H54 (cell line): ENCODE data around the gene NLRP2B.
"Not testable (repeated sequence)": the region's sequence is repeated elsewhere in the genome, so short reads cannot be mapped to it uniquely, and the experiment has no call there.

ENCODE experiments used
- DNase-seq: peaks from one replicate; pipeline ENCODE4 v3.0.0; 2011; ENCODE audit warnings: low spot score, mixed read lengths; ENCODE audit not compliant: insufficient read length
- FAIRE-seq: peaks from 3 replicates; lab custom pipeline; 2011; peaks lifted over from hg19 to GRCh38; lab: Jason Lieb, UNC
- POLR2A ChIP-seq: IDR thresholded peaks from 2 replicates; pipeline ENCODE4 v1.6.1; 2011; ENCODE audit warnings: low read depth, mild to moderate bottlenecking, low read length

Gene NLRP2B

DNA sequence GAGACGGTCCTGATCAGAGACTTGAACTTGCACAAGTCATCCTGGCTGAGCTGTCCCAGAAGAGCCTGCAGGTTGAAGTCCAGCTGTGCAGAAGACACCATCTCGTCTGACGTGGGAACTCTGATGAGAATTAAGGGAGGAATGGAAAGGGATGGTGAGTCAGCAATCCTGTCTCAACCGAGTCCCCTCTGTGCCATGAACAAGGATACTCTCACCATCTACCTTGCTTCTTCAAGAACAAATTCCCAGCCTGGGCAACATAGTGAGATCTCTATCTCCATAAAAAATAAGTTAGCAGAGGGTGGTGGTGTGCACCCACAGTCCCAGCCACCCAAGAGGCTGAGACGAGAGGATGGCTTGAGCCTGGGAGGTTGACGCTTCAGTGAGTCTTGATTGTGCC, at the start of gene NLRP2B:
NLRP2B (minus strand) TSS at position 101 of the 400 bp plus-strand sequence.
- no peak for TF ChIP-seq POLR2A
- FAIRE-seq (no peak), DNase-seq (no peak)

DNA sequence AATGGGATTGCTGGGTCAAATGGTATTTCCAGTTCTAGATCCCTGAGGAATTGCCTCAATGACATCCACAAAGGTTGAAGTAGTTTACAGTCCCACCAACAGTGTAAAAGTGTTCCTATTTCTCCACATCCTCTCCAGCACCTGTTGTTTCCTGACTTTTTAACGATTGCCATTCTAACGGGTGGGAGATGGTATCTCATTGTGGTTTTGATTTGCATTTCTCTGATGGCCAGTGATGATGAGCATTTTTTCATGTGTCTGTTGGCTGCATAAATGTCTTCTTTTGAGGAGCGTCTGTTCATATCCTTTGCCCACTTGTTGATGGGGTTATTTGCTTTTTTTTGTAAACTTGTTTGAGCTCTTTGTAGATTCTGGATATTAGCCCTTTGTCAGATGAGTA, 45.9 kb upstream of the NLRP2B start:
- not testable (repeated sequence) for DNase-seq, FAIRE-seq

DNA sequence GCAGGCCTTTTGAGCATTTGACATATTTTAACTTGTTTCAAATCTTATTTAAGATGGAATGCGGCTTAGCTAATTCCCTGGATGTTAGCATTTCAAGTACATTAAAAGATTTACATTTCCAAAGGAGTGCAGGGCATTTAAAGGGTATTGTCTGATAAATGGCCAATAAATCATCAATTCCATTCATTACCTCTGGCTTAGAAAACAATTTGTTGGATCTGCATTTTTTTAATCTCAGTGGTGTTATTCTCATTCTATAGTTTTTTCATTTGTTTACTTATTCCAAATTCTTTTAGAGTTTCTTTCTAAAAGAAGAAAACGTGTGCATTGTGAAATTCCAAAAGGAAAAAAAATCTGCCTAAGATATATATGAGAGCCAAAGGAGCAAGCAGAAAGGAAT, 1.3 kb upstream of the NLRP2B start:
- no peak for FAIRE-seq
- no peak for DNase-seq
- no peak for TF ChIP-seq POLR2A

DNA sequence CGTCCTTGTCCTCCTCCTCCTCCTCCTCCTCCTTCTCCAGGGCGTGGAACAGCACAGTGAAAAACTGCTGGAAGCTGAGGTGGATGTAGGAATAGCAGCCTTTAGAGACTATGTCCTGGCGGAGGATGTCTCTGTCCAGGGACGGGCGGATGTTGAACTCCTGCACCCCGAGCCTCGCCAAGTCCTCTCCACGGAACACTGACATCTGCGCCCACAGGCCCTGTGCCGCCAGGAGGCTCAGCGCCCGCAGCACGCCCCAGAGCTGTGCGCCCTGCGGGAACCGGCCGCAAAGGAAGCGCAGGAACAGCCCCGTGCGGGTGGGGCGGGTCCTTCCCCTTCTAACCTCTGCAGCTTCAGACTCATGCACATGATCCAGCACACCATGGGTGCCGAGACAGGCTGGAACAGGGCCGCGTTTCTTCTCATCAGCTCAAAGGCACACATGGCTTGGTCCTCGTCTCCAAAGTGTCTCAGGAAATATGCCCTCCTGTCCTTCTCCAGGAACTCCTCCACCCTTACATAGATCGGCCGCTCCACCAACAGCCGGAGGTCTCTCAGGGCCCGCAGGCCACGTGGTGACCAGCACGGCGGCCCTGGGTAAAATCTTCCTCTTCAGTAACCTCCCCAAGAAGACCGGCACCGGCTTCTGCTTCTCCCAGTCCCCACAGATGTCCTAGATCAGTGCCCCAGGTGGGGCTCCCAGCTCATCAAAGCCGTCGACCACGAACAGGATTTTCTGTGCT, 1.2 kb downstream of the NLRP2B start:
- DNase-seq: no peak
- FAIRE-seq: no peak
- no peak for TF ChIP-seq POLR2A

DNA sequence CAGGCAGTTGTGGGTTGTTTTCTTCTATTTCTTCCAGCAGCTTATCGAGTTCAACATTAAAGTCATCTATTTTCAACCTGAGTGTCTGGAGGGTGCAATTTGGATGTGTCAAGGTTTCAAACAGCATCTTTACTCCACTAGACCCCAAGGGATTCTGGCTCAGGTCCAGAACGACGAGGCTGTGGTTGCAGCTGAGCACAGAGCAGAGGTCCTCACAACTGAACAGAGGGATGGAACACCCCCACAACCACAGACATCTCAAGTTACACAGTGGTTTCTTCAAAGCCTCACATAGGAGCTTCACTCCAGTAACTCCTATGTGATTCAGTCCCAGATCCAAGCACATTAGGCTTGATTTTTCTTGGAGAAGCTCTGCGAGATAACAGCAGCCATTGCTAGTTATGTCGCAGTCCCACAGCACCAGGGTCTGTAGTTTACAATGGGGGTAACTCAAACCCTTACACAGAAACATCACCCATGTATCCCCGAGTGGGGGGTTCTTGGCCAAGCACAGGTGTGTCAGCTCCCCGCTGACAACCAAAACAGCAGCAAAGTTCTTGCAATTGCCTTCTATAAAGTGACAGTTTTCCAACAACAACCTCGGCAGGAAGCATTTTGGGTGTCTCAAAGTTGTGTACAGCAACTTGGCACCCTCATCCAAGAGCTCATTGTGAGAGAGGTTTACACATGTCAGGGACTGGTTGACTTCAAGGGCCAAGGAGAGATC, 2.8 kb downstream of the NLRP2B start:
- TF ChIP-seq POLR2A: no peak
- DNase-seq (no peak), FAIRE-seq (no peak)

DNA sequence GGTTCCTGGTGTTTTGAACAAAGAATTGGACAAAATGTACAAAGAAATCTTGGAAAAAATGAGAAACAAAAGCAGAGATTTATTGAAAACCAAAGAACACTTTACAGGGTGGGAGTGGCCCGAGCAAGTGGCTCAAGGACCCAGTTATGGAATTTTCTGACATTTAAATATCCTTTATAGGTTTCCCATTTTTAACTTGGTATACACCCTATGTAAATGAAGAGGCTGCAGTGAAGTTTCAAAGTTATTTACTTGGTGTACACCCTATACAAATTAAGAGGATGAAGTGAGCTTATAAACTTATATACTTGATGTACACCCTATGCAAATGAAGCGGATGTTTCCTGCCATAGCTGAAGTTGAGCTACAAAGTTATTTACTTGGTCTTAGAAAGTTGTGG, 4.7 kb downstream of the NLRP2B start:
- FAIRE-seq (no peak), DNase-seq (no peak)
- TF ChIP-seq POLR2A: no peak

DNA sequence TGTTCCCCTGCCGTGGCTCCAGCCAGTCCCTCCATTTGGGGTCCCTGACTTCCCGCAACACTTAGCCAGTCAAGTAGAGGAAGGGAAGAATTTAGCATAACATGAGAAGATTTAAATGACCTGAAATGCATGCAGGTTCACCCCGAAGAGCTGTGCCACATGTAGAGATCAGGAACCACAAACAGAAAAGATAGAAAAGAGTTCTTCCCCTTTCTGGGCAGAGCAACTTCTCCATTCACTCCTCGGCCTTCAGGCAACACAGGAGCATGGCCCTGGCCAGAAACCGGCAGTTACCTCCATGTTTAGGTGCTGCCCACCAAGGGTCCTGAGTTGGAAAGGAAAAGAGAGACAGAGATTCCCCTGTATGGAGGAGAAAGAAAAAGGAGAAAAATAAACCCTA, 5.2 kb downstream of the NLRP2B start:
- no peak for TF ChIP-seq POLR2A
- no peak for FAIRE-seq
- DNase-seq: no peak

DNA sequence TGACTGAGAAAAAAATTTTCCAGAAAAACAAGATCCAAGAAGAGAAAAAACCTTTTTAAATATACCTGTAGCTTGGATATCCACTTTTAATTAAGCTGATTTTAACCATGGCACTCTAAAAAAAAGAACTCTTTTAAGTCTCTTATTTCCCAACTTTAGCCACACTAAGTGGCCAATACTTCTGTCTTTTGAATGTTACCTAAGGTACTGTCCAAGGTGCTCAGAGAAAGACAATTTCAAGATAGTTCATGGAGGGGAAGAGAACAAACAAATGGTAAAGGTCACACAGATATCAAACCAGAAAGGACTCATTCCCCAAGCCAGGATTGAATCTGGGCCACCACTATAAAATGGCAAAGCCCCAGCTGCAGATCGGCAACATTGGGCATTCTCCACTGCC, 10.1 kb downstream of the NLRP2B start:
- no peak for FAIRE-seq
- no peak for TF ChIP-seq POLR2A
- no peak for DNase-seq

DNA sequence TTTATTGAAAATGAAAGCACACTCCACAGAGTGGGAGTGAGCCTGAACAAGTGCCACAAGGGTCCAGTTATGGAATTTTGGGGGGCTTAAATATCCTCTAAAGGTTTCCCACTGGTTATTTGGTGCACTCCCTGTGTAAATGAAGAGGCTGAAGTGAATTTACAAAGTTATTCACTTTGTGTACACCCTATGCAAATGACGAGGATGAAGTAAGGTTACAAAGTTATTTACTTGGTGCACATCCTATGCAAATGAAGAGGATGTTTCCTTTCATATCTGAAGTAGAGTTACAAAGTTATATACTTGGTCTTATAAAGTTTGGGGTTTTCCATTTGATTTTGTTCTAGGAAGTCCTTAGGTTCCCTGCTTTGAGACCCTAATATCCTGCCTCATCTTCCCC, 13.1 kb downstream of the NLRP2B start:
- DNase-seq: no peak
- FAIRE-seq: no peak
- TF ChIP-seq POLR2A: no peak

DNA sequence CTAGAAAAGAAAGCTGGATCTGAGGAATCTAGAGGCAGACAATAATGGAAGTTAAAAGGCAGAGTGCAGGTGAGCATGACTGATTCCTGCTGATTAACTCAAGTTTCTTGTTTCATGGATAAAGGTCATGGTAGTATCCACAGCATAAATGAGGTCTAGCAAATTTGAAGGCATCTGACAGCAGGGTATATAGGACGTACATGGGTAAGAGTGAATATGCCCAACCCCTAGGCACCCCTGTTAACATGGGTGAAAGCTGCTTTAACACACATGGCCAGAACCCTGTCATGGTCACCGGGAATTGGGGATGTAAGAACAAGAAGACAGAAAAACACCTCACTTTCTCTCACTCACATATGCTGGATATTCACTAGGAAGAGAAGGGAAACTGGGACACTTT, 25.0 kb downstream of the NLRP2B start:
- no peak for DNase-seq
- no peak for FAIRE-seq
- no peak for TF ChIP-seq POLR2A

DNA sequence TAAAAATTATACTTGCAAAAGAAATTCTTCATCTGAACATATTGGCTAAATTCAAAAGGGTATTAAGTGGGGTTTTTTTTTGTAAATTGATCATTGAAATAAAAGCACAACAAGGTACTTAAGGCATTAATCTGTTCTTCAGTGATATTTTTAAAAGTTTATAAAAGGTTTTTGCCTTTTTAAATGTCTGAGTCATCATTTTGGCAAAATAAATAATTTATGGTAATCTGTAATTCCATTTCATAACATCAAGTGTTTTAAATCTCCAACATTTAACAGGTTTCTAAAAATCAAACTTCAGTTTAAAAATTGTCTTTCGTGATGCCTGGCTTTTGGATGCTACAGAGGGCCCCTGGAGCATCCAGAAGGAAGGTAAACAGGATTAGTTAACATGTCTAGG, 27.4 kb downstream of the NLRP2B start:
- DNase-seq (no peak), FAIRE-seq (no peak)
- no peak for TF ChIP-seq POLR2A

DNA sequence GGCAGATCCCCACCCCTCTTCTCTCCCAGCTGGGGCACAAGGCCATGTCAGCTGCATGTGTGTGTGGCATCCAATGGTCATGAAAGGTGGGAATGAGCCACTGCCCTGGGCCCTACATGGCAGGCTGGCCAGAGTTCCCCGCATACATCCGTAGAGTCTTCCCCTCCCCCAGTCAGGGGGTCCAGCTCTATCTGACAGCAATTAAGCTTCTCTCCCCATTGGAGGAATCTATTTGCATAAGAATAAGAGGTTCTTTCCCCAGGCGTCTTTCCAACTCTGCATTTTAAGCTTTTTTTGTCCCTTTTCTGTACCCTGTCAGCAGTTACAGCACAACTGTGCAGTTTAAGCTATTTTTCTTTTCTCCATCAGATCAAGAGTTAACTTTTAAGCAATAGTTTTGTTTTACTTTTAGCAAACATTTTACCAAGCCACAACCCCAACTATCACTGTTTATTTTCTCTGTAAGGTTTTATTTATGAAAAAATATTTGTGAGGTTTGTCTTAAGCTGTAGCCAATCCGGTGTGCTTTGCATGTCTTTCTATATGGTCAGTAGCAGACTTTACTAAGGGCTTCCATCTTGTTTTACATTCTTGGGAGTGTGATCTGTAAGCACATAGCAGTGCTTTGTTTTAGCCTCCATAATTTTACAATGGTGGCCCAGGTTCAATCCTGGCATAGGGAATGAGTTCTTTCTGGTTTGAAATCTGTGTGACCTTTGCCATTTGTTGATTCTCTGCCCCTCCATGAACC, 28.7 kb downstream of the NLRP2B start:
- no peak for TF ChIP-seq POLR2A
- no peak for FAIRE-seq
- DNase-seq: no peak

DNA sequence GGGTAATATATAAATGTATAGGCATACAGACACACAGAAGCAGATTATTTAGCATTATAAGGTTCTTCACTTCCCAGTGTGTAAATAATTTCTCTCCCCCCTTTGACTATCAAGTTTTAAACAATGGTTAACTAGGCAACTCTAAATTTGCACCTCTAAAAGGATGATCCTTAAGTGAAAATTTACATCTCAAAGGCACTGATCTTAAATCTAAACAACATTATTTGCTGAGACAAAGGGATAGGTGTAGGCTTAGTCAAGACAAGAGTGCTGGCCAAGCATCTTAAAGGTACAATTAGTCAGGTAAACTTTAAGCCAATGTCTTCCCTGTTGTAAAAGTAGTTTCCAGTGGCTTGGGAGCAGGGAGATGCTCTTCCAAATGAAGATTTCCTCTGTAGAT, 33.0 kb downstream of the NLRP2B start:
- FAIRE-seq (no peak), DNase-seq (no peak)
- TF ChIP-seq POLR2A: no peak

DNA sequence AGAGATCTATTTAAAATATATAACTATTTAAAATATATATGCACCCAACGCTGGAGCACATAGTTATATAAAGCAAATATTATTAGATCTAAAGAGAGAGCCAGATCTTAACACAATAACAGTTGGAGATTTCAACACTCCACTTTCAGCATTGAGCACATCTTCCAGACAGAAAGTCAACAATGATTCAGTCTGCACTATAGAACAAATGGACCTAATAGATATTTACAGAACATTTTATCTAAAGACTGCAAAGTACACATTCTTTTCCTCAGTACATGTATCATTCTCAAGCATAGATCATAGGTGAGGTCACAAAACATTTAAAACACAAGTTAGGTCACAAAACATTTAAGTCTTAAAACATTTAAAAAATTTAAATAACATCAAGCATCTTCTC, 36.4 kb downstream of the NLRP2B start:
- no peak for FAIRE-seq
- TF ChIP-seq POLR2A: no peak

More for the DNA sequence above, 36.4 kb downstream of the NLRP2B start:
- DNase-seq: no peak
